ENCODE data around the gene TRA2B.

The TRA2B gene

GRCh38 chr3:185942907-185943759 is 5.3 kb upstream of the TRA2B start:
- DNase-seq (ENCODE audit: extremely low read depth, low read depth) = peak; percentile 48
- TF ChIP-seq CTCF (IDR thresholded peaks at IDR 0.05; ENCODE audit: low read depth, low read length, missing control alignments) = peak; percentile 100
- H3K4me3 ChIP-seq (replicated peaks; ENCODE audit: low read depth, low read length) = no peak overlapping the region

- no peak for TF ChIP-seq CTCF (IDR thresholded peaks at IDR 0.05; ENCODE audit: low read depth, low read length, missing control alignments)
- DNase-seq (ENCODE audit: extremely low read depth, low read depth) = no peak
- no peak overlapping the region for H3K4me3 ChIP-seq (replicated peaks; ENCODE audit: low read depth, low read length)
Measured at GRCh38 chr3:185942396-185942795, 4.6 kb upstream of the TRA2B start.

- no peak for TF ChIP-seq CTCF (IDR thresholded peaks at IDR 0.05; ENCODE audit: low read depth, low read length, missing control alignments)
- H3K4me3 ChIP-seq (replicated peaks; ENCODE audit: low read depth, low read length) = no peak overlapping the region
- no peak for DNase-seq (ENCODE audit: extremely low read depth, low read depth)
Measured at GRCh38 chr3:185940951-185941350, 3.1 kb upstream of the TRA2B start.

- TF ChIP-seq CTCF (IDR thresholded peaks at IDR 0.05; ENCODE audit: low read depth, low read length, missing control alignments) = no peak
- no peak for DNase-seq (ENCODE audit: extremely low read depth, low read depth)
- H3K4me3 ChIP-seq (replicated peaks; ENCODE audit: low read depth, low read length) = no peak overlapping the region
Measured at GRCh38 chr3:185939721-185940120, 1.9 kb upstream of the TRA2B start.

GRCh38 chr3:185936814-185937688 is 763 bp downstream of the TRA2B start:
- peak; percentile 72 for DNase-seq (ENCODE audit: extremely low read depth, low read depth)
- TF ChIP-seq CTCF (IDR thresholded peaks at IDR 0.05; ENCODE audit: low read depth, low read length, missing control alignments) = no peak
- H3K4me3 ChIP-seq (replicated peaks; ENCODE audit: low read depth, low read length) = peak overlapping the region; percentile 99

GRCh38 chr3:185936273-185936629 is 1.6 kb downstream of the TRA2B start:
- peak overlapping the region; percentile 99 for H3K4me3 ChIP-seq (replicated peaks; ENCODE audit: low read depth, low read length)
- no peak for DNase-seq (ENCODE audit: extremely low read depth, low read depth)
- TF ChIP-seq CTCF (IDR thresholded peaks at IDR 0.05; ENCODE audit: low read depth, low read length, missing control alignments) = no peak

Measured in HFF-Myc (cell line).